K562 (cell line): ENCODE data around the gene KLHL22. TPM values are rescaled to one million over a fixed set of nuclear protein-coding genes. Genes with fewer than 3 reads are reported as not detected.

Experiments used
- BCOR ChIP-seq: fragments of 450-650 bp; IDR thresholded peaks from 2 replicates; pipeline ENCODE4 v1.6.1; 2016
- CEBPG ChIP-seq, 3 experiments: fragments of 200-800 bp in 1 of 3; sonication (Bioruptor generic) in 1 of 3; sonication (generic) in 1 of 3; formaldehyde crosslinking in 1 of 3; IDR thresholded peaks in 2 of 3; conservative IDR thresholded peaks in 1 of 3; 2 replicates each; pipeline versions ENCODE4 v1.6.1 to v1.8.0; 2016 to 2022; ENCODE audit warnings: missing compliant biosample characterization in 2 of 3, missing genetic modification characterization in 2 of 3, mild to moderate bottlenecking in 1 of 3, missing genetic modification reagents in 1 of 3
- MAZ ChIP-seq, 2 experiments: fragments of 450-650 bp in 1 of 2; sonication (generic) in 1 of 2; formaldehyde crosslinking; IDR thresholded peaks in 1 of 2; conservative IDR thresholded peaks in 1 of 2; 2 replicates each; pipeline versions ENCODE4 v1.4.0 to v1.5.0; 2020; ENCODE audit warnings: mild to moderate bottlenecking in 1 of 2, missing genetic modification reagents in 1 of 2
- RCOR1 ChIP-seq, 2 experiments: IDR thresholded peaks; 2 replicates each; pipeline ENCODE4 v1.6.1; 2012; ENCODE audit warnings: low read depth in 2 of 2, low read length in 2 of 2, borderline replicate concordance in 1 of 2, improper control_type of control experiment in 1 of 2
- RHOXF2B ChIP-seq: fragments of 250-450 bp; sonication (Bioruptor Pico); conservative IDR thresholded peaks from 2 replicates; pipeline ENCODE4 v1.5.1; 2021
- TOE1 ChIP-seq, 2 experiments: fragments of 450-650 bp in 1 of 2; sonication (generic) in 1 of 2; formaldehyde crosslinking in 1 of 2; IDR thresholded peaks; 2 replicates each; pipeline versions ENCODE4 v1.7.1 to v1.8.0; 2016 to 2022; ENCODE audit warnings: borderline replicate concordance in 2 of 2, mild to moderate bottlenecking in 2 of 2, antibody characterized with exemption in 1 of 2, inconsistent platforms in 1 of 2, low read depth in 1 of 2, missing genetic modification reagents in 1 of 2, moderate library complexity in 1 of 2
- U2AF1 ChIP-seq: fragments of 200-400 bp; formaldehyde crosslinking; optimal IDR thresholded peaks from 2 replicates; pipeline ENCODE3; 2017; ENCODE audit warnings: mild to moderate bottlenecking, low read depth, low read length, moderate library complexity
- ZNF133 ChIP-seq: fragments of 250-450 bp; sonication (Bioruptor Pico); IDR thresholded peaks from 2 replicates; pipeline ENCODE4 v1.4.0; 2020; ENCODE audit warnings: mild to moderate bottlenecking
- ZNF436 ChIP-seq: fragments of 250-450, 450-650 bp; sonication (Bioruptor Pico); formaldehyde crosslinking; IDR thresholded peaks from 2 replicates; pipeline ENCODE4 v1.7.0; 2020; ENCODE audit warnings: mild to moderate bottlenecking
- ZNF668 ChIP-seq: fragments of 250-450 bp; sonication (Bioruptor Pico); IDR thresholded peaks from 2 replicates; pipeline ENCODE4 v1.8.0; 2022; ENCODE audit warnings: mild to moderate bottlenecking, inconsistent platforms
- ZNF699 ChIP-seq: fragments of 250-450 bp; sonication (Bioruptor Pico); IDR thresholded peaks from 2 replicates; pipeline ENCODE4 v1.8.0; 2021; ENCODE audit warnings: mild to moderate bottlenecking, moderate library complexity; ENCODE audit not compliant: insufficient replicate concordance
- polyA plus RNA-seq, 8 experiments: library from polyadenylated mRNA; depleted of rRNA in 4 of 8; stranded (reverse) in 5 of 8; unstranded in 3 of 8; fragments of >200 nt; fragmentation: Nextera tagmentation in 2 of 8; fragmentation: Illumina TruSeq in 1 of 8; extraction: Ambion mirVana in 2 of 8; extraction: Trizol in 1 of 8; gene quantifications; 2 replicates each; pipeline versions ENCODE4 v1.2.1 to v1.2.3, GENCODE V29; 2011 to 2014; ENCODE audit warnings: inconsistent platforms in 1 of 8, missing spikeins in 1 of 8
- total RNA-seq, 7 experiments: library from RNA; depleted of rRNA in 6 of 7; stranded (reverse); fragments of >200 nt in 6 of 7; fragmentation: Illumina TruSeq in 2 of 7; extraction: Trizol in 2 of 7; gene quantifications; 2 replicates each; pipeline versions ENCODE4 v1.2.1 to v1.2.3, GENCODE V29; 2011 to 2021; ENCODE audit warnings: low replicate concordance in 1 of 7
- TF ChIP-seq, protein P1 (sequence below), 2 experiments: IDR thresholded peaks in 1 of 2; conservative IDR thresholded peaks in 1 of 2; 2 replicates each; pipeline ENCODE4 v1.6.1; 2016; ENCODE audit warnings: low read depth in 2 of 2, mild to moderate bottlenecking in 1 of 2, missing compliant biosample characterization in 1 of 2, missing genetic modification characterization in 1 of 2, moderate library complexity in 1 of 2
- TF ChIP-seq, protein P2 (sequence below): fragments of 250-450 bp; sonication (Bioruptor Pico); IDR thresholded peaks from 2 replicates; pipeline ENCODE4 v1.4.0; 2020
- TF ChIP-seq, protein P3 (sequence below): sonication (generic); formaldehyde crosslinking; IDR thresholded peaks from 2 replicates; pipeline ENCODE4 v1.8.0; 2022; ENCODE audit warnings: mild to moderate bottlenecking, missing genetic modification reagents
- TF ChIP-seq, protein P4 (sequence below): fragments of 250-450 bp; sonication (Bioruptor Pico); IDR thresholded peaks from 2 replicates; pipeline ENCODE4 v1.5.0; 2020; ENCODE audit warnings: mild to moderate bottlenecking, borderline replicate concordance

The KLHL22 gene
- total and polyA plus RNA-seq, 9 of the 15 experiments (the other 6 are each of a cell fraction or from before 2014, with no cell fraction given), result 1.3 to 25.6 (median 15.2) TPM

DNA sequence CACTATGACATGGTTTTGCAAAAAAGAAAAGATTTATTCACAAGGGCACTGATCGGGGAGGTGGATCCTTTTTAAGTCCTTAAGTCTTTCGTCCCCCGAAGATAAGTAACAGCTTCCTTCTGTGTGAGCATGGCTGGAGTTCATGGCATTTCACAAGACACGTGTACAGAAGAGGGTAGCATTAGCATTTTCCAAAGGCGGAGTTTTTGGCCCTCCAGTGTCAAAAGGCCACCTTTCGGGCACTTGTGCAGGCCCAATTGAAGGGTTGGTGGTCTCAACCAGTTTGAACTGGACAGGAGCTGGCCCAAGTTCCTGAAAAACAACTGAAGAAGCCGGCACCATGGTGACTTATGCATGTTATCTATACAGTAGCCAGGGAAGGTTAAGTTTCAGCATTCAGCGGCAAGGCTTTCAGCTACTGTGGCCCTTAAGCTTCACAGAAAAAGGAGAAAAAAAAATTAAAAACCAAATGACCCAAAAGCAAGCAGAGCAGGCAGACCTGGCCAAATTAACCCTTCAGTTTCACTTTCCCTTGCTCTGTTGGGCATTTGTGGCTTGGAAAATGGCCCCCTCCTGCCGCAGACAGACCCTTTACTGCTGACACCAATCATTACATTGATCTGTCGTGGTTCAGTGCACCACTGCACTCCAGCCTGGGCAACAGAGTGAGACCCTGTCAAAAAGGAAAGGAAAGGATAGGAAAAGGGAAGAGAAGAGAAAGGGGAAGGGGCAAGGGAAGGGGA lies 83.0 kb downstream of the KLHL22 start (continued):
- TF ChIP-seq, protein P1, sequence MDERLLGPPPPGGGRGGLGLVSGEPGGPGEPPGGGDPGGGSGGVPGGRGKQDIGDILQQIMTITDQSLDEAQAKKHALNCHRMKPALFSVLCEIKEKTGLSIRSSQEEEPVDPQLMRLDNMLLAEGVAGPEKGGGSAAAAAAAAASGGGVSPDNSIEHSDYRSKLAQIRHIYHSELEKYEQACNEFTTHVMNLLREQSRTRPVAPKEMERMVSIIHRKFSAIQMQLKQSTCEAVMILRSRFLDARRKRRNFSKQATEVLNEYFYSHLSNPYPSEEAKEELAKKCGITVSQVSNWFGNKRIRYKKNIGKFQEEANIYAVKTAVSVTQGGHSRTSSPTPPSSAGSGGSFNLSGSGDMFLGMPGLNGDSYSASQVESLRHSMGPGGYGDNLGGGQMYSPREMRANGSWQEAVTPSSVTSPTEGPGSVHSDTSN (CRISPR knock-in tag; IDR thresholded peaks at IDR 0.05; ENCODE audit: low read depth), result no peak
- TF ChIP-seq, protein P1 (tag; conservative IDR thresholded peaks at IDR 0.05; ENCODE audit: low read depth), result peak; percentile 77
- TF ChIP-seq ZNF668 (CRISPR knock-in tag) (no peak), ZNF133 (no peak), ZNF699 (no peak), MAZ (CRISPR knock-in tag; conservative IDR thresholded peaks at IDR 0.05 in 1 of 2, IDR thresholded peaks at IDR 0.05 in 1 of 2) (0 out of 4 replicates have a peak, but pooled peaks of 1 of the 2 experiments have one; percentile 25), RCOR1 (IDR thresholded peaks at IDR 0.05; ENCODE audit: borderline replicate concordance in 1 of 2, low read depth in 2 of 2, low read length in 2 of 2) (0 out of 4 replicates have a peak, but pooled peaks of 1 of the 2 experiments have one; percentile 2), TOE1 (IDR thresholded peaks at IDR 0.05; ENCODE audit: borderline replicate concordance) (no peak), TOE1 (CRISPR knock-in tag; IDR thresholded peaks at IDR 0.05; ENCODE audit: borderline replicate concordance, low read depth) (no peak), RHOXF2B (CRISPR knock-in tag) (peak; percentile 84; the same call in 1 of the 2 replicates), U2AF1 (no peak), CEBPG (CRISPR knock-in tag; IDR thresholded peaks at IDR 0.05) (no peak), CEBPG (tag; conservative IDR thresholded peaks at IDR 0.05 in 1 of 2, IDR thresholded peaks at IDR 0.05 in 1 of 2) (no peak), ZNF436 (CRISPR knock-in tag) (0 out of 2 replicates have a peak, but pooled peaks have one; percentile 55), BCOR (peak; percentile 69)
- TF ChIP-seq, protein P2, sequence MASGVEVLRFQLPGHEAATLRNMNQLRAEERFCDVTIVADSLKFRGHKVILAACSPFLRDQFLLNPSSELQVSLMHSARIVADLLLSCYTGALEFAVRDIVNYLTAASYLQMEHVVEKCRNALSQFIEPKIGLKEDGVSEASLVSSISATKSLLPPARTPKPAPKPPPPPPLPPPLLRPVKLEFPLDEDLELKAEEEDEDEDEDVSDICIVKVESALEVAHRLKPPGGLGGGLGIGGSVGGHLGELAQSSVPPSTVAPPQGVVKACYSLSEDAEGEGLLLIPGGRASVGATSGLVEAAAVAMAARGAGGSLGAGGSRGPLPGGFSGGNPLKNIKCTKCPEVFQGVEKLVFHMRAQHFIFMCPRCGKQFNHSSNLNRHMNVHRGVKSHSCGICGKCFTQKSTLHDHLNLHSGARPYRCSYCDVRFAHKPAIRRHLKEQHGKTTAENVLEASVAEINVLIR (CRISPR knock-in tag), result no peak
- TF ChIP-seq, protein P3, sequence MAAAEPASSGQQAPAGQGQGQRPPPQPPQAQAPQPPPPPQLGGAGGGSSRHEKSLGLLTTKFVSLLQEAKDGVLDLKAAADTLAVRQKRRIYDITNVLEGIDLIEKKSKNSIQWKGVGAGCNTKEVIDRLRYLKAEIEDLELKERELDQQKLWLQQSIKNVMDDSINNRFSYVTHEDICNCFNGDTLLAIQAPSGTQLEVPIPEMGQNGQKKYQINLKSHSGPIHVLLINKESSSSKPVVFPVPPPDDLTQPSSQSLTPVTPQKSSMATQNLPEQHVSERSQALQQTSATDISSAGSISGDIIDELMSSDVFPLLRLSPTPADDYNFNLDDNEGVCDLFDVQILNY (CRISPR knock-in tag), result no peak
- TF ChIP-seq, protein P4, sequence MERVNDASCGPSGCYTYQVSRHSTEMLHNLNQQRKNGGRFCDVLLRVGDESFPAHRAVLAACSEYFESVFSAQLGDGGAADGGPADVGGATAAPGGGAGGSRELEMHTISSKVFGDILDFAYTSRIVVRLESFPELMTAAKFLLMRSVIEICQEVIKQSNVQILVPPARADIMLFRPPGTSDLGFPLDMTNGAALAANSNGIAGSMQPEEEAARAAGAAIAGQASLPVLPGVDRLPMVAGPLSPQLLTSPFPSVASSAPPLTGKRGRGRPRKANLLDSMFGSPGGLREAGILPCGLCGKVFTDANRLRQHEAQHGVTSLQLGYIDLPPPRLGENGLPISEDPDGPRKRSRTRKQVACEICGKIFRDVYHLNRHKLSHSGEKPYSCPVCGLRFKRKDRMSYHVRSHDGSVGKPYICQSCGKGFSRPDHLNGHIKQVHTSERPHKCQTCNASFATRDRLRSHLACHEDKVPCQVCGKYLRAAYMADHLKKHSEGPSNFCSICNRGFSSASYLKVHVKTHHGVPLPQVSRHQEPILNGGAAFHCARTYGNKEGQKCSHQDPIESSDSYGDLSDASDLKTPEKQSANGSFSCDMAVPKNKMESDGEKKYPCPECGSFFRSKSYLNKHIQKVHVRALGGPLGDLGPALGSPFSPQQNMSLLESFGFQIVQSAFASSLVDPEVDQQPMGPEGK, result no peak
